KMS-11 (cell line): ENCODE measurements around the gene SYNE1.

Source experiments
- H2AFZ ChIP-seq: fragments of 200-600 bp; sonication (generic); 2 replicates; pipeline ENCODE4 v1.6.1; 2016; ENCODE audit warnings: antibody characterized with exemption, mixed run types, low read depth
- H3K27ac ChIP-seq: fragments of 200-600 bp; sonication (generic); 2 replicates; pipeline ENCODE4 v1.6.1; 2016; ENCODE audit warnings: mild to moderate bottlenecking, mixed run types
- H3K27me3 ChIP-seq: fragments of 200-600 bp; sonication (generic); 2 replicates; pipeline ENCODE4 v1.6.1; 2017; ENCODE audit warnings: mild to moderate bottlenecking, low read depth, mixed run types, moderate library complexity; ENCODE audit not compliant: insufficient read depth
- H3K36me3 ChIP-seq: fragments of 200-600 bp; sonication (generic); 2 replicates; pipeline ENCODE4 v1.6.1; 2017; ENCODE audit warnings: mild to moderate bottlenecking, mixed run types; ENCODE audit not compliant: insufficient read depth
- H3K4me1 ChIP-seq: fragments of 200-600 bp; sonication (generic); 2 replicates; pipeline ENCODE4 v1.6.1; 2016; ENCODE audit warnings: mild to moderate bottlenecking, low read depth, mixed run types; ENCODE audit not compliant: poor library complexity, severe bottlenecking
- H3K4me2 ChIP-seq: fragments of 200-600 bp; sonication (generic); 2 replicates; pipeline ENCODE4 v1.7.0; 2016; ENCODE audit warnings: mild to moderate bottlenecking, mixed run types
- H3K4me3 ChIP-seq: fragments of 200-600 bp; sonication (generic); IDR thresholded peaks from 2 replicates; pipeline ENCODE4 v1.6.1; 2017; ENCODE audit warnings: low read depth, low read length, mixed read lengths; ENCODE audit not compliant: insufficient read depth
- H3K79me2 ChIP-seq: fragments of 200-600 bp; sonication (generic); 2 replicates; pipeline ENCODE4 v1.6.1; 2016; ENCODE audit warnings: low read depth, mixed run types; ENCODE audit not compliant: insufficient read depth
- H3K9ac ChIP-seq: fragments of 200-600 bp; sonication (generic); 2 replicates; pipeline ENCODE4 v1.6.1; 2016; ENCODE audit warnings: mild to moderate bottlenecking, mixed run types
- H4K20me1 ChIP-seq: fragments of 200-600 bp; sonication (generic); 2 replicates; pipeline ENCODE4 v1.6.1; 2016; ENCODE audit warnings: mild to moderate bottlenecking, mixed run types; ENCODE audit not compliant: insufficient read depth
- CTCF ChIP-seq: fragments of 200-600 bp; sonication (generic); conservative IDR thresholded peaks from 2 replicates; pipeline ENCODE4 v1.6.1; 2017; ENCODE audit warnings: low read depth, mild to moderate bottlenecking, antibody characterized with exemption, low read length, moderate library complexity, mixed read lengths

SYNE1 gene

DNA sequence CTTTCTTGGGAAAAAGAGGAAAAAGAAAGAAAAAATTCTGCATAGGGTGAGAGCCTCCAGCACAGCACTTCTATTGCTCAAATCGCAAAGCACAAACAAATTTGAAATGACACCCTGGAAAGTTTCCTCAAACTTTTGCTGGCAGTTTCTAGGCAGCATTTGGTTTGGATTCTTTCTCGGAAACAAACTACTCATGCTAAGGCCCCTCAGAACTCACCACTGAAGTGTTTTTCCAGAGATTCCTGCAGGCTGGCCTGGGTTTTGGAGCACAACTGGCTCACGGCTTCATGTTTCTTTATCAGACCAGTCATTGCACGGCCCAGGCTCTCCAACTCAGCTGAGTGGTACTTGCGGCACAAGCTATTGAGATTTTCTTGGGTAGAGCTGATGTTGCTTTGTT is 237.8 kb downstream of the SYNE1 start:
- H3K27me3 ChIP-seq = no peaks in the 10 kb centered on the region
- H3K27ac ChIP-seq = no peak overlapping the region
- H4K20me1 ChIP-seq = no peaks in the 10 kb centered on the region
- H3K4me1 ChIP-seq = no peaks in the 10 kb centered on the region
- no peak overlapping the region for H3K4me3 ChIP-seq
- H3K36me3 ChIP-seq = no peaks in the 10 kb centered on the region
- H3K79me2 ChIP-seq = no peaks in the 10 kb centered on the region
- no peak for TF ChIP-seq CTCF
- H2AFZ ChIP-seq = no peak overlapping the region
- H3K4me2 ChIP-seq = no peak overlapping the region
- no peak overlapping the region for H3K9ac ChIP-seq

DNA sequence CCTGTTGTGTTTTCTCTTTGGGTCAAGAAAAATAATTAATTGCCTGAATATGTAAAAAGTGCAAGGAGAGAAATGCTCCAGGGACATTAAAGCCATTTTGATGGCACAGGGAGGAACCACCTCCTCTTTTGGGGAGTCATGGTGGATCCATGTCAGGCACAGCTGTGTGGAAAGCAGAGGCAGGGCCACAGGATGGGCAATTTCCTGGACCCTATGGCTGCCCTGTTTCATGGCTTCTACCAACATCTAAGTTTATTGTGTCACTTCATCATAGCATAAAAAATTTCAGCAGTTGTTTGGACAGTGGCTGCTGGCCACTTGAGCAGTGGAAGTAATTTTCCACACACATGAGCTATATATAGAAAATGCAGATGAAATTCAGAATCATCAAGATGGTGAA is 238.2 kb downstream of the SYNE1 start:
- no peaks in the 10 kb centered on the region for H3K79me2 ChIP-seq
- no peaks in the 10 kb centered on the region for H3K36me3 ChIP-seq
- H4K20me1 ChIP-seq = no peaks in the 10 kb centered on the region
- no peak for TF ChIP-seq CTCF
- H2AFZ ChIP-seq = no peak overlapping the region
- H3K4me2 ChIP-seq = no peak overlapping the region
- H3K27ac ChIP-seq = no peak overlapping the region
- no peaks in the 10 kb centered on the region for H3K27me3 ChIP-seq
- no peak overlapping the region for H3K9ac ChIP-seq
- no peak overlapping the region for H3K4me3 ChIP-seq
- no peaks in the 10 kb centered on the region for H3K4me1 ChIP-seq

GRCh38 chr6:152398316-152398715 is 238.8 kb downstream of the SYNE1 start:
- Histone ChIP-seq H2AFZ (no peak overlapping the region), H3K9ac (no peak overlapping the region), H3K4me2 (no peak overlapping the region), H3K4me3 (no peak overlapping the region), H3K4me1 (no peaks in the 10 kb centered on the region), H3K79me2 (no peaks in the 10 kb centered on the region), H3K27ac (no peak overlapping the region), H3K36me3 (no peaks in the 10 kb centered on the region), H4K20me1 (no peaks in the 10 kb centered on the region), H3K27me3 (no peaks in the 10 kb centered on the region)
- TF ChIP-seq CTCF = no peak

DNA sequence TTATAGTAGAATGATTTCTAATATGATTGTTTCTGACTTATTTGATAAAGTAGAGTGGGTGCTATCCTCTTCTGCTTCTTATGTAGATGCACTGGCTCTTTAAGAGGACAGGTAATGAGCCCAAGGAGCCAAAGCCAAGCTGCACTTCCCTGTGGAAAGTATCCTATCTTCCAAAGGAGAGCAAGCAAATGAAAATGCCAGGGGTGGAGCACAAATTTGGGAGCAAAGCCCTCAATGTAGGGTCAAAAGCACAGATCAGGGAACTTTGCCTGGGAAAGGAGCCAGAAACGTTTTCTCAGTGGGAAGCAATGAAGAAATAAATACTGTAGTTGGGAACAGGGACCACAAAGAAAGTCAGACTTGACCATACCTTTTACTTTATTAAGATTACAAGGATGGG is 242.9 kb downstream of the SYNE1 start:
- Histone ChIP-seq H2AFZ (no peak overlapping the region), H3K4me2 (no peak overlapping the region), H3K27ac (no peak overlapping the region)

More for the DNA sequence above, 242.9 kb downstream of the SYNE1 start:
- Histone ChIP-seq H3K79me2 (no peaks in the 10 kb centered on the region), H3K36me3 (no peaks in the 10 kb centered on the region), H3K27me3 (no peaks in the 10 kb centered on the region), H3K4me1 (no peaks in the 10 kb centered on the region), H4K20me1 (no peaks in the 10 kb centered on the region), H3K9ac (no peak overlapping the region), H3K4me3 (no peak overlapping the region)
- TF ChIP-seq CTCF = no peak
